Neural cell (in vitro differentiated cells): Measurements from ENCODE around the gene CFAP20DC. TPM values are rescaled to one million over a fixed set of nuclear protein-coding genes. Genes with fewer than 3 reads are reported as not detected.

ENCODE experiments used
- H2AFZ ChIP-seq: fragments of 200-600, 300-800 bp; sonication (generic), shearing (Covaris generic); 2 replicates; pipeline ENCODE4 v1.6.0; 2014; ENCODE audit warnings: low read depth, mild to moderate bottlenecking, antibody characterized with exemption, low read length, moderate library complexity
- H3F3A ChIP-seq: fragments of 200-600 bp; shearing (Covaris generic); 2 replicates; pipeline ENCODE4 v1.6.1; 2016; ENCODE audit warnings: mild to moderate bottlenecking, moderate library complexity, mixed read lengths, antibody characterized with exemption, low read length; ENCODE audit not compliant: insufficient read depth, poor library complexity, severe bottlenecking
- H3K27ac ChIP-seq: fragments of 200-600, 300-800 bp; sonication (generic), shearing (Covaris generic); 2 replicates; pipeline ENCODE4 v1.5.1; 2014; ENCODE audit warnings: mild to moderate bottlenecking, low read length, moderate library complexity
- H3K27me3 ChIP-seq: fragments of 300-800, 200-600 bp; sonication (generic), shearing (Covaris generic); 2 replicates; pipeline ENCODE4 v1.6.0; 2014; ENCODE audit warnings: mild to moderate bottlenecking, low read depth, low read length, moderate library complexity; ENCODE audit not compliant: insufficient read depth
- H3K36me3 ChIP-seq: fragments of 300-800, 200-600 bp; sonication (generic), shearing (Covaris generic); 2 replicates; pipeline ENCODE4 v1.5.1; 2014; ENCODE audit warnings: mild to moderate bottlenecking, antibody characterized with exemption, low read length, moderate library complexity; ENCODE audit not compliant: insufficient read depth
- H3K4me2 ChIP-seq: fragments of 300-800, 200-600 bp; sonication (generic), shearing (Covaris generic); 2 replicates; pipeline ENCODE4 v1.6.0; 2014; ENCODE audit warnings: mild to moderate bottlenecking, low read length
- H3K4me3 ChIP-seq: fragments of 300-800, 200-600 bp; sonication (generic), shearing (Covaris generic); 2 replicates; pipeline ENCODE4 v1.5.1; 2014; ENCODE audit warnings: mild to moderate bottlenecking, low read length, moderate library complexity
- H3K79me2 ChIP-seq: fragments of 200-600 bp; shearing (Covaris generic); replicated peaks from 2 replicates; pipeline ENCODE4 v1.6.0; 2014; ENCODE audit warnings: mild to moderate bottlenecking, low read length, moderate library complexity; ENCODE audit not compliant: insufficient read depth
- H3K9ac ChIP-seq: fragments of 300-800, 200-600 bp; sonication (generic), shearing (Covaris generic); 2 replicates; pipeline ENCODE4 v1.6.1; 2016; ENCODE audit warnings: mild to moderate bottlenecking, low read length, mixed read lengths
- H3K9me2 ChIP-seq: fragments of 200-600 bp; shearing (Covaris generic); 2 replicates; pipeline ENCODE4 v1.6.1; 2016; ENCODE audit warnings: mild to moderate bottlenecking, low read length, mixed read lengths; ENCODE audit not compliant: insufficient read depth
- H3K9me3 ChIP-seq: fragments of 200-600, 300-800 bp; sonication (generic), shearing (Covaris generic); 2 replicates; pipeline ENCODE4 v1.6.1; 2016; ENCODE audit warnings: mild to moderate bottlenecking, mixed run types, low read length, moderate library complexity, mixed read lengths
- H4K20me1 ChIP-seq: fragments of 200-600 bp; shearing (Covaris generic); 2 replicates; pipeline ENCODE4 v1.6.1; 2016; ENCODE audit warnings: mild to moderate bottlenecking, mixed run types; ENCODE audit not compliant: insufficient read depth
- EP300 ChIP-seq: fragments of 450-650 bp; conservative IDR thresholded peaks from 2 replicates; pipeline ENCODE4 v1.6.1; 2014; ENCODE audit warnings: antibody characterized with exemption, mild to moderate bottlenecking, moderate library complexity; ENCODE audit not compliant: poor library complexity, severe bottlenecking
- EZH2 ChIP-seq: fragments of 200-600, 300-800 bp; shearing (Covaris generic), sonication (generic); IDR thresholded peaks from 2 replicates; pipeline ENCODE4 v1.6.1; 2014; ENCODE audit warnings: antibody characterized with exemption, low read length, borderline replicate concordance, mild to moderate bottlenecking; ENCODE audit not compliant: insufficient read depth, poor library complexity, severe bottlenecking
- MXI1 ChIP-seq: fragments of 450-650 bp; conservative IDR thresholded peaks from 2 replicates; pipeline ENCODE4 v1.6.1; 2014; ENCODE audit warnings: antibody characterized with exemption, mild to moderate bottlenecking; ENCODE audit not compliant: poor library complexity, severe bottlenecking
- POLR2AphosphoS5 ChIP-seq: IDR thresholded peaks from 2 replicates; pipeline ENCODE4 v1.6.1; 2012
- RAD21 ChIP-seq: fragments of 450-650 bp; conservative IDR thresholded peaks from 2 replicates; pipeline ENCODE4 v1.6.1; 2014; ENCODE audit warnings: antibody characterized with exemption, mild to moderate bottlenecking, moderate library complexity
- SMC3 ChIP-seq: fragments of 450-650 bp; conservative IDR thresholded peaks from 2 replicates; pipeline ENCODE4 v1.6.1; 2014; ENCODE audit warnings: antibody characterized with exemption, mild to moderate bottlenecking, moderate library complexity; ENCODE audit not compliant: poor library complexity
- TAF1 ChIP-seq: IDR thresholded peaks from 2 replicates; pipeline ENCODE4 v1.6.1; 2012; ENCODE audit warnings: low read depth
- polyA plus RNA-seq: library from polyadenylated mRNA; depleted of rRNA; stranded (reverse); fragments of >200 nt; gene quantifications from 2 replicates; pipeline ENCODE4 v1.2.3, GENCODE V29; 2014
- TF ChIP-seq, protein P1 (sequence below): IDR thresholded peaks from 2 replicates; pipeline ENCODE4 v1.6.1; 2012; ENCODE audit warnings: borderline replicate concordance
- TF ChIP-seq, protein P2 (sequence below): fragments of 450-650 bp; IDR thresholded peaks from 2 replicates; pipeline ENCODE4 v1.5.1; 2014; ENCODE audit warnings: antibody characterized with exemption, mild to moderate bottlenecking, moderate library complexity; ENCODE audit not compliant: poor library complexity, severe bottlenecking

CFAP20DC gene
- polyA plus RNA-seq, 1 donor from 2014 or later, result not detected

GRCh38 chr3:58857402-58857801 is 192.4 kb downstream of the CFAP20DC start:
- no peaks in the 10 kb centered on the region for H3K27me3 ChIP-seq
- H3K27ac ChIP-seq, result no peak overlapping the region
- no peaks in the 10 kb centered on the region for H3K79me2 ChIP-seq
- no peak overlapping the region for H2AFZ ChIP-seq
- H3K9ac ChIP-seq, result no peak overlapping the region
- no peaks in the 10 kb centered on the region for H3F3A ChIP-seq
- no peaks in the 10 kb centered on the region for H3K9me3 ChIP-seq
- H3K36me3 ChIP-seq, result no peaks in the 10 kb centered on the region
- no peaks in the 10 kb centered on the region for H4K20me1 ChIP-seq
- no peak overlapping the region for H3K4me2 ChIP-seq
- no peaks in the 10 kb centered on the region for H3K9me2 ChIP-seq
- H3K4me3 ChIP-seq, result no peak overlapping the region
- TF ChIP-seq, protein P1, sequence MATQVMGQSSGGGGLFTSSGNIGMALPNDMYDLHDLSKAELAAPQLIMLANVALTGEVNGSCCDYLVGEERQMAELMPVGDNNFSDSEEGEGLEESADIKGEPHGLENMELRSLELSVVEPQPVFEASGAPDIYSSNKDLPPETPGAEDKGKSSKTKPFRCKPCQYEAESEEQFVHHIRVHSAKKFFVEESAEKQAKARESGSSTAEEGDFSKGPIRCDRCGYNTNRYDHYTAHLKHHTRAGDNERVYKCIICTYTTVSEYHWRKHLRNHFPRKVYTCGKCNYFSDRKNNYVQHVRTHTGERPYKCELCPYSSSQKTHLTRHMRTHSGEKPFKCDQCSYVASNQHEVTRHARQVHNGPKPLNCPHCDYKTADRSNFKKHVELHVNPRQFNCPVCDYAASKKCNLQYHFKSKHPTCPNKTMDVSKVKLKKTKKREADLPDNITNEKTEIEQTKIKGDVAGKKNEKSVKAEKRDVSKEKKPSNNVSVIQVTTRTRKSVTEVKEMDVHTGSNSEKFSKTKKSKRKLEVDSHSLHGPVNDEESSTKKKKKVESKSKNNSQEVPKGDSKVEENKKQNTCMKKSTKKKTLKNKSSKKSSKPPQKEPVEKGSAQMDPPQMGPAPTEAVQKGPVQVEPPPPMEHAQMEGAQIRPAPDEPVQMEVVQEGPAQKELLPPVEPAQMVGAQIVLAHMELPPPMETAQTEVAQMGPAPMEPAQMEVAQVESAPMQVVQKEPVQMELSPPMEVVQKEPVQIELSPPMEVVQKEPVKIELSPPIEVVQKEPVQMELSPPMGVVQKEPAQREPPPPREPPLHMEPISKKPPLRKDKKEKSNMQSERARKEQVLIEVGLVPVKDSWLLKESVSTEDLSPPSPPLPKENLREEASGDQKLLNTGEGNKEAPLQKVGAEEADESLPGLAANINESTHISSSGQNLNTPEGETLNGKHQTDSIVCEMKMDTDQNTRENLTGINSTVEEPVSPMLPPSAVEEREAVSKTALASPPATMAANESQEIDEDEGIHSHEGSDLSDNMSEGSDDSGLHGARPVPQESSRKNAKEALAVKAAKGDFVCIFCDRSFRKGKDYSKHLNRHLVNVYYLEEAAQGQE, result no peak
- TF ChIP-seq TAF1, result no peak
- TF ChIP-seq SMC3, result no peak
- no peak for TF ChIP-seq MXI1
- TF ChIP-seq EP300, result no peak
- TF ChIP-seq RAD21, result no peak
- TF ChIP-seq, protein P2, sequence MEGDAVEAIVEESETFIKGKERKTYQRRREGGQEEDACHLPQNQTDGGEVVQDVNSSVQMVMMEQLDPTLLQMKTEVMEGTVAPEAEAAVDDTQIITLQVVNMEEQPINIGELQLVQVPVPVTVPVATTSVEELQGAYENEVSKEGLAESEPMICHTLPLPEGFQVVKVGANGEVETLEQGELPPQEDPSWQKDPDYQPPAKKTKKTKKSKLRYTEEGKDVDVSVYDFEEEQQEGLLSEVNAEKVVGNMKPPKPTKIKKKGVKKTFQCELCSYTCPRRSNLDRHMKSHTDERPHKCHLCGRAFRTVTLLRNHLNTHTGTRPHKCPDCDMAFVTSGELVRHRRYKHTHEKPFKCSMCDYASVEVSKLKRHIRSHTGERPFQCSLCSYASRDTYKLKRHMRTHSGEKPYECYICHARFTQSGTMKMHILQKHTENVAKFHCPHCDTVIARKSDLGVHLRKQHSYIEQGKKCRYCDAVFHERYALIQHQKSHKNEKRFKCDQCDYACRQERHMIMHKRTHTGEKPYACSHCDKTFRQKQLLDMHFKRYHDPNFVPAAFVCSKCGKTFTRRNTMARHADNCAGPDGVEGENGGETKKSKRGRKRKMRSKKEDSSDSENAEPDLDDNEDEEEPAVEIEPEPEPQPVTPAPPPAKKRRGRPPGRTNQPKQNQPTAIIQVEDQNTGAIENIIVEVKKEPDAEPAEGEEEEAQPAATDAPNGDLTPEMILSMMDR, result no peak
- no peak for TF ChIP-seq POLR2AphosphoS5
- no peak for TF ChIP-seq EZH2

DNA sequence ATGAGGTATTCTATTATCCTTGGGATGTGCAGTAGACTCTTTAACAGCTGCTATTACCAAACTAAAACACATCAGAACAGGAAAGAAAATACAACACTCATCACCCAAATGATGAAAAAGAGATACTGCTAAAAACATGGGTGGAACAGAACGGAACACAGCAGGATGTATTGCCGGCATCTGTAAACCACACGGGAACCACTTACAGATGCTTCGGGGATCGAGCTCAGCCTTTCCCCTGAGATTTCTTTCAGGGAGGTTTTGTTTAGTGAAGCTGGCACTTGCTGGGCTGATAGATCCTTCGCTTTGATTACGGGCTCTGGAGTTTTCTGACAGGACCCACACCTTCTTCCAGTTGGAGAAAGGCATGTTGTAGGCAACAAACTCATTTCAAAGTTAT is 201.0 kb downstream of the CFAP20DC start:
- no peak overlapping the region for H3K27ac ChIP-seq
- H3K4me2 ChIP-seq, result no peak overlapping the region
- no peak overlapping the region for H3K4me3 ChIP-seq

More for the DNA sequence above, 201.0 kb downstream of the CFAP20DC start:
- TF ChIP-seq, protein P2, result no peak
- TF ChIP-seq TAF1, result no peak
- TF ChIP-seq, protein P1, result no peak
- TF ChIP-seq EP300, result no peak
- TF ChIP-seq SMC3, result no peak
- no peak for TF ChIP-seq MXI1
- no peak for TF ChIP-seq RAD21
- no peak for TF ChIP-seq EZH2
- no peak for TF ChIP-seq POLR2AphosphoS5
- Histone ChIP-seq H3K9me3 (no peaks in the 10 kb centered on the region), H3K27me3 (no peaks in the 10 kb centered on the region), H2AFZ (no peak overlapping the region), H3K9me2 (no peaks in the 10 kb centered on the region), H3F3A (no peaks in the 10 kb centered on the region), H4K20me1 (no peaks in the 10 kb centered on the region), H3K79me2 (no peaks in the 10 kb centered on the region), H3K36me3 (no peaks in the 10 kb centered on the region), H3K9ac (no peak overlapping the region)
